GM18505 (cell line): ENCODE data around the gene ANKRD53.

Source experiments
- ATAC-seq: cut with Tn5 transposase; IDR thresholded peaks from one replicate; pipeline ENCODE4 v1.9.1; 2021; ENCODE audit not compliant: unreplicated experiment
- POLR2A ChIP-seq: IDR thresholded peaks from 4 replicates; pipeline ENCODE4 v1.6.1; 2011; ENCODE audit warnings: borderline replicate concordance; ENCODE audit not compliant: insufficient read depth, insufficient read length; ENCODE audit errors: extremely low read depth

Gene ANKRD53

GRCh38 chr2:70939001-70939838, 39.2 kb upstream of the ANKRD53 start:
- no peak for TF ChIP-seq POLR2A
- no peak for ATAC-seq

- ATAC-seq: no peak
- no peak for TF ChIP-seq POLR2A
Measured at GRCh38 chr2:70939839-70940580, 38.4 kb upstream of the ANKRD53 start.

GRCh38 chr2:70941186-70941585, 37.2 kb upstream of the ANKRD53 start:
- TF ChIP-seq POLR2A: no peak
- ATAC-seq: no peak

GRCh38 chr2:70941701-70942100, 36.7 kb upstream of the ANKRD53 start:
- TF ChIP-seq POLR2A: no peak
- ATAC-seq: no peak

GRCh38 chr2:70942396-70943204, 35.8 kb upstream of the ANKRD53 start:
- TF ChIP-seq POLR2A: no peak
- ATAC-seq: no peak

- ATAC-seq: no peak
- TF ChIP-seq POLR2A: no peak
Measured at GRCh38 chr2:70943205-70943871, 35.1 kb upstream of the ANKRD53 start.

- no peak for TF ChIP-seq POLR2A
- ATAC-seq: no peak
Measured at GRCh38 chr2:70944111-70944690, 34.2 kb upstream of the ANKRD53 start.

- TF ChIP-seq POLR2A: no peak
- no peak for ATAC-seq
Measured at GRCh38 chr2:70946832-70947442, 31.5 kb upstream of the ANKRD53 start.

GRCh38 chr2:70947556-70948184, 30.8 kb upstream of the ANKRD53 start:
- no peak for ATAC-seq
- no peak for TF ChIP-seq POLR2A

- ATAC-seq: no peak
- no peak for TF ChIP-seq POLR2A
Measured at GRCh38 chr2:70948337-70949003, 30.0 kb upstream of the ANKRD53 start.

- ATAC-seq: no peak
- TF ChIP-seq POLR2A: no peak
Measured at GRCh38 chr2:70949086-70949485, 29.3 kb upstream of the ANKRD53 start.

GRCh38 chr2:70954886-70955285, 23.5 kb upstream of the ANKRD53 start:
- no peak for TF ChIP-seq POLR2A
- no peak for ATAC-seq

GRCh38 chr2:70956141-70956540, 22.3 kb upstream of the ANKRD53 start:
- no peak for ATAC-seq
- no peak for TF ChIP-seq POLR2A
